K562 (cell line): ENCODE results near the gene PRCP. TPM values are rescaled to one million over a fixed set of nuclear protein-coding genes. Genes with fewer than 3 reads are reported as not detected.

Experiments
- ATAC-seq: fragments of 200-7000 bp; cut with Tn5 transposase; 3 replicates; pipeline ENCODE4 v1.9.1; 2020; ENCODE audit warnings: moderate library complexity
- BruUV-seq: library from RNA; stranded (reverse); fragments of 400-500 nt; replicated peaks from 2 replicates; lab custom pipeline; 2021; lab: Mats Ljungman, UMichigan
- CTCF ChIA-PET: fragments of 300-600 bp; formaldehyde crosslinking; extraction: SDS; loops from one replicate; lab custom pipeline; 2021; ENCODE audit warnings: low intra/inter-chr PET ratio; lab: Yijun Ruan, JAX
- POLR2A ChIA-PET: fragments of 300-600, 350-650 bp; sonication (Branson Sonifier 250); formaldehyde crosslinking; extraction: SDS; loops from one replicate; lab custom pipeline; 2021; ENCODE audit warnings: antibody characterized with exemption, inconsistent platforms; lab: Yijun Ruan, JAX
- DNase-seq, 4 experiments: peaks; one replicate each; pipeline versions ENCODE4 v3.0.0 to v3.0.0-alpha.2; 2011 to 2018; ENCODE audit warnings: low spot score in 3 of 4, mixed read lengths in 3 of 4; ENCODE audit errors: extremely low read depth in 1 of 4
- FAIRE-seq: peaks from 2 replicates; lab custom pipeline; 2011; peaks lifted over from hg19 to GRCh38; lab: Jason Lieb, UNC
- H2AFZ ChIP-seq: 2 replicates; pipeline ENCODE4 v1.6.0; 2011; ENCODE audit warnings: low read depth, low read length, control low read depth, inconsistent platforms
- H3K27ac ChIP-seq: fragments of 200-600 bp; 3 replicates; pipeline ENCODE4 v1.8.0; 2011; ENCODE audit warnings: low read depth, mild to moderate bottlenecking, control low read depth, inconsistent platforms, low read length, moderate library complexity, mixed read lengths; ENCODE audit errors: extremely low read depth
- H3K27me3 ChIP-seq, 2 experiments: fragments of 300-600 bp in 1 of 2; 2 replicates in 1 of 2; 3 replicates in 1 of 2; pipeline versions ENCODE4 v1.6.0 to v1.8.0; 2011; ENCODE audit warnings: inconsistent platforms in 2 of 2, low read length in 2 of 2, mild to moderate bottlenecking in 1 of 2, mixed read lengths in 1 of 2, moderate library complexity in 1 of 2; ENCODE audit not compliant: control insufficient read depth in 2 of 2, insufficient read depth in 2 of 2
- H3K36me3 ChIP-seq: fragments of 300-600 bp; 3 replicates; pipeline ENCODE4 v1.8.0; 2011; ENCODE audit warnings: mild to moderate bottlenecking, low read length, inconsistent platforms; ENCODE audit not compliant: control insufficient read depth, insufficient read depth
- H3K4me1 ChIP-seq, 2 experiments: fragments of 200-600 bp in 1 of 2; replicated peaks in 1 of 2; 2 replicates in 1 of 2; 3 replicates in 1 of 2; pipeline versions ENCODE4 v1.5.1 to v1.8.0; 2011; ENCODE audit warnings: inconsistent platforms in 2 of 2, low read length in 2 of 2, mild to moderate bottlenecking in 1 of 2, mixed read lengths in 1 of 2, moderate library complexity in 1 of 2; ENCODE audit not compliant: control insufficient read depth in 2 of 2, insufficient read depth in 2 of 2
- H3K4me2 ChIP-seq: 2 replicates; pipeline ENCODE4 v1.6.1; 2011; ENCODE audit warnings: low read length, control low read depth, inconsistent platforms, mixed read lengths; ENCODE audit not compliant: insufficient read depth
- H3K4me3 ChIP-seq: fragments of 200-600 bp; sonication (generic), shearing (Covaris generic); 2 replicates; pipeline ENCODE4 v1.5.1; 2016; ENCODE audit warnings: control low read depth, inconsistent platforms
- H3K79me2 ChIP-seq: fragments of 200-600 bp; 3 replicates; pipeline ENCODE4 v1.8.0; 2011; ENCODE audit warnings: low read length, inconsistent platforms; ENCODE audit not compliant: control insufficient read depth, insufficient read depth
- H3K9ac ChIP-seq, 2 experiments: 2 replicates each; pipeline versions ENCODE4 v1.6.0 to v1.6.1; 2011; ENCODE audit warnings: low read depth in 2 of 2, low read length in 2 of 2, control low read depth in 1 of 2, inconsistent platforms in 1 of 2, mild to moderate bottlenecking in 1 of 2, mixed read lengths in 1 of 2; ENCODE audit not compliant: insufficient read depth in 1 of 2
- H3K9me1 ChIP-seq: one replicate; pipeline ENCODE4 v1.6.0; 2011; ENCODE audit warnings: inconsistent platforms, mild to moderate bottlenecking, low read length, moderate library complexity; ENCODE audit not compliant: control insufficient read depth, insufficient read depth
- H3K9me3 ChIP-seq: replicated peaks from 2 replicates; pipeline ENCODE4 v1.5.1; 2011; ENCODE audit warnings: low read depth, low read length, inconsistent platforms; ENCODE audit not compliant: control insufficient read depth, insufficient read depth
- H4K20me1 ChIP-seq: replicated peaks from 2 replicates; pipeline ENCODE4 v1.6.1; 2011; ENCODE audit warnings: low read length, inconsistent platforms, mixed read lengths; ENCODE audit not compliant: control insufficient read depth, insufficient read depth
- CBFA2T2 ChIP-seq: fragments of 450-650 bp; conservative IDR thresholded peaks from 2 replicates; pipeline ENCODE4 v1.6.1; 2017; ENCODE audit warnings: mild to moderate bottlenecking
- CEBPG ChIP-seq, 3 experiments: fragments of 200-800 bp in 1 of 3; sonication (Bioruptor generic) in 1 of 3; sonication (generic) in 1 of 3; formaldehyde crosslinking in 1 of 3; IDR thresholded peaks in 2 of 3; conservative IDR thresholded peaks in 1 of 3; 2 replicates each; pipeline versions ENCODE4 v1.6.1 to v1.8.0; 2016 to 2022; ENCODE audit warnings: missing compliant biosample characterization in 2 of 3, missing genetic modification characterization in 2 of 3, mild to moderate bottlenecking in 1 of 3, missing genetic modification reagents in 1 of 3
- ESRRA ChIP-seq: fragments of 450-650 bp; IDR thresholded peaks from 2 replicates; pipeline ENCODE4 v1.6.1; 2014; ENCODE audit warnings: low read depth, mild to moderate bottlenecking, moderate library complexity, borderline replicate concordance
- MAFG ChIP-seq: fragments of 450-650 bp; conservative IDR thresholded peaks from 2 replicates; pipeline ENCODE4 v1.6.1; 2016; ENCODE audit warnings: missing genetic modification characterization, missing compliant biosample characterization
- MYC ChIP-seq, 2 experiments: fragments of 250-450 bp in 1 of 2; sonication (Bioruptor Pico) in 1 of 2; IDR thresholded peaks; 2 replicates each; pipeline versions ENCODE4 v1.5.1 to v1.6.1; 2012 to 2021; ENCODE audit warnings: low read depth in 2 of 2, borderline replicate concordance in 1 of 2, improper control_type of control experiment in 1 of 2, low read length in 1 of 2, mild to moderate bottlenecking in 1 of 2, moderate library complexity in 1 of 2
- NONO ChIP-seq, 2 experiments: fragments of 200-400 bp in 1 of 2; fragments of 450-650 bp in 1 of 2; formaldehyde crosslinking in 1 of 2; IDR thresholded peaks; 2 replicates each; pipeline ENCODE4 v1.6.1; 2017; ENCODE audit warnings: low read depth in 2 of 2, mild to moderate bottlenecking in 2 of 2, moderate library complexity in 2 of 2, low read length in 1 of 2
- NR3C1 ChIP-seq: sonication (generic); formaldehyde crosslinking; IDR thresholded peaks from 2 replicates; pipeline ENCODE4 v1.8.1; 2022; ENCODE audit warnings: missing genetic modification reagents
- PCBP1 ChIP-seq: fragments of 200-400 bp; formaldehyde crosslinking; IDR thresholded peaks from 2 replicates; pipeline ENCODE4 v1.6.1; 2018; ENCODE audit warnings: mild to moderate bottlenecking, low read depth, low read length; ENCODE audit not compliant: poor library complexity, severe bottlenecking
- RAD21 ChIP-seq, 2 experiments: fragments of 250-450 bp in 1 of 2; fragments of 450-650 bp in 1 of 2; sonication (Bioruptor Pico) in 1 of 2; formaldehyde crosslinking in 1 of 2; IDR thresholded peaks in 1 of 2; conservative IDR thresholded peaks in 1 of 2; 2 replicates each; pipeline versions ENCODE4 v1.4.0 to v1.8.0; 2020 to 2022; ENCODE audit warnings: mild to moderate bottlenecking in 2 of 2, moderate library complexity in 1 of 2
- RCOR1 ChIP-seq, 2 experiments: IDR thresholded peaks; 2 replicates each; pipeline ENCODE4 v1.6.1; 2012; ENCODE audit warnings: low read depth in 2 of 2, low read length in 2 of 2, borderline replicate concordance in 1 of 2, improper control_type of control experiment in 1 of 2
- SP1 ChIP-seq: sonication (generic); formaldehyde crosslinking; IDR thresholded peaks from 2 replicates; pipeline ENCODE4 v1.8.1; 2022; ENCODE audit warnings: mild to moderate bottlenecking, missing genetic modification reagents
- TFE3 ChIP-seq: fragments of 450-650 bp; formaldehyde crosslinking; IDR thresholded peaks from 2 replicates; pipeline ENCODE4 v1.4.0; 2020; ENCODE audit warnings: mild to moderate bottlenecking, mixed read lengths
- TOE1 ChIP-seq, 2 experiments: fragments of 450-650 bp in 1 of 2; sonication (generic) in 1 of 2; formaldehyde crosslinking in 1 of 2; IDR thresholded peaks; 2 replicates each; pipeline versions ENCODE4 v1.7.1 to v1.8.0; 2016 to 2022; ENCODE audit warnings: borderline replicate concordance in 2 of 2, mild to moderate bottlenecking in 2 of 2, antibody characterized with exemption in 1 of 2, inconsistent platforms in 1 of 2, low read depth in 1 of 2, missing genetic modification reagents in 1 of 2, moderate library complexity in 1 of 2
- USF1 ChIP-seq: sonication (generic); formaldehyde crosslinking; IDR thresholded peaks from 2 replicates; pipeline ENCODE4 v1.9.0; 2022; ENCODE audit warnings: mild to moderate bottlenecking, missing genetic modification reagents
- WGBS: fragments of 100-300 bp; shearing (Covaris generic); methylation state at CpG from one replicate; pipeline ENCODE4 v1.1.6; 2016; ENCODE audit warnings: low coverage, mixed read lengths; ENCODE audit not compliant: insufficient coverage; ENCODE audit errors: missing lambda C conversion rate; 5-methylcytosine and 5-hydroxymethylcytosine counted together
- in situ Hi-C: fragments of 300-500 bp; cut with MboI; formaldehyde crosslinking; loops from 4 replicates; pipeline ENCODE4 v1.15.0; 2018; ENCODE audit warnings: inconsistent platforms, mixed read lengths
- intact Hi-C: fragments of 100-400 bp; cut with micrococcal nuclease; formaldehyde crosslinking; loops from 2 replicates; pipeline ENCODE4 v1.14.2; 2022
- polyA plus RNA-seq, 8 experiments: library from polyadenylated mRNA; depleted of rRNA in 4 of 8; stranded (reverse) in 5 of 8; unstranded in 3 of 8; fragments of >200 nt; fragmentation: Nextera tagmentation in 2 of 8; fragmentation: Illumina TruSeq in 1 of 8; extraction: Ambion mirVana in 2 of 8; extraction: Trizol in 1 of 8; gene quantifications; 2 replicates each; pipeline versions ENCODE4 v1.2.1 to v1.2.3, GENCODE V29; 2011 to 2014; ENCODE audit warnings: inconsistent platforms in 1 of 8, missing spikeins in 1 of 8
- total RNA-seq, 7 experiments: library from RNA; depleted of rRNA in 6 of 7; stranded (reverse); fragments of >200 nt in 6 of 7; fragmentation: Illumina TruSeq in 2 of 7; extraction: Trizol in 2 of 7; gene quantifications; 2 replicates each; pipeline versions ENCODE4 v1.2.1 to v1.2.3, GENCODE V29; 2011 to 2021; ENCODE audit warnings: low replicate concordance in 1 of 7

PRCP gene
- total and polyA plus RNA-seq, 9 of the 15 experiments (the other 6 are each of a cell fraction or from before 2014, with no cell fraction given) = 9.5 to 43.1 (median 23.2) TPM

DNA sequence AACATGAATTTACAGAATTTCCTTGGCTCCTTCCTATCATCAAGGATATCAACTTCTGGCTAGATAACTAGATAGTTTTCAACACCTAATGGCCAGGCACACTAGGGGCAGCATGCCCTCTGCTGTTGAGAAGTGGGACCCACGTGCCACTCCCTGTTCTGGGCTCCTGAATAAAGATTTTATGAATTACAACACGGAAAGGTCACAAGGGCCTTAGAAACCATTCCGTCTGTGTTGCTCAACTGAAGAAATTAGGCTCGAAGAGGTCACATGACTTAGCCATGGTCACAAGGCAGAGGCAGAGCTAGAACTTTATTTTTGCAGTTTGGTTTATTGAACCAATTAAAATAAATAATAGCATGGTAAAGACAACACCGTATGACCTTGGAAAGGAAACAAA, 36.0 kb downstream of the PRCP start:
- no peaks in the 10 kb centered on the region for H3K9me1 ChIP-seq
- no peaks in the 10 kb centered on the region; the same call in 1 of the 2 replicates for H4K20me1 ChIP-seq
- 17% methylated on average over 5 of the region's 5 CpGs for WGBS
- no TSS peak for BruUV-seq
- H3K27me3 ChIP-seq = no peaks in the 10 kb centered on the region
- ATAC-seq (peak; percentile 86), FAIRE-seq (peak; percentile 26), DNase-seq (peak in 2 of 4 experiments; percentile 43 to 50)
- H3K36me3 ChIP-seq = no peaks in the 10 kb centered on the region
- ChIA-PET POLR2A (no interaction called here), CTCF (interaction anchor here (0.6 to 2.2 kb wide), 2 partner anchors 145 to 385 kb away, joined by 3 to 16 read pairs; no protein-coding TSS in a partner anchor)
- intact Hi-C loops (loop anchor here (1.0 to 5.0 kb wide), 3 partner anchors 72 to 146 kb away; no protein-coding TSS in a partner anchor), in situ Hi-C loops (loop anchor here (25.0 kb wide), 1 partner anchor 948 kb away; no protein-coding TSS in a partner anchor)
- no peak overlapping the region for H3K27ac ChIP-seq
- H3K4me3 ChIP-seq = no peak overlapping the region
- no peaks in the 10 kb centered on the region for H3K9me3 ChIP-seq
- no peaks in the 10 kb centered on the region for H3K79me2 ChIP-seq
- peaks cover 0 to 2% of the 10 kb centered on the region in 2 experiments; a peak in 2 of 5 replicates for H3K4me1 ChIP-seq
- no peak overlapping the region for H2AFZ ChIP-seq
- no peak overlapping the region for H3K9ac ChIP-seq
- no peak overlapping the region for H3K4me2 ChIP-seq
- TF ChIP-seq RAD21 (CRISPR knock-in tag; conservative IDR thresholded peaks at IDR 0.05 in 1 of 2, IDR thresholded peaks at IDR 0.05 in 1 of 2) = peak; percentile 89 to 90
- peak; percentile 76; the same call in 1 of the 2 replicates for TF ChIP-seq ESRRA
- no peak for TF ChIP-seq PCBP1
- TF ChIP-seq SP1 = 0 out of 2 replicates have a peak, but pooled peaks have one; percentile 25
- TF ChIP-seq TOE1 (IDR thresholded peaks at IDR 0.05; ENCODE audit: borderline replicate concordance) = peak; percentile 85
- no peak for TF ChIP-seq TOE1 (CRISPR knock-in tag; IDR thresholded peaks at IDR 0.05; ENCODE audit: borderline replicate concordance, low read depth)
- no peak for TF ChIP-seq CEBPG (CRISPR knock-in tag; IDR thresholded peaks at IDR 0.05)
- 0 out of 4 replicates have a peak, but pooled peaks of 1 of the 2 experiments have one; percentile 24 for TF ChIP-seq CEBPG (tag; conservative IDR thresholded peaks at IDR 0.05 in 1 of 2, IDR thresholded peaks at IDR 0.05 in 1 of 2)
- TF ChIP-seq RCOR1 (IDR thresholded peaks at IDR 0.05; ENCODE audit: borderline replicate concordance in 1 of 2, low read depth in 2 of 2, low read length in 2 of 2) = no peak
- TF ChIP-seq NR3C1 (CRISPR knock-in tag) = no peak
- TF ChIP-seq MYC (IDR thresholded peaks at IDR 0.05; ENCODE audit: low read depth, low read length) = peak; percentile 60; the same call in 1 of the 2 replicates
- TF ChIP-seq MYC (CRISPR knock-in tag; IDR thresholded peaks at IDR 0.05; ENCODE audit: borderline replicate concordance, low read depth) = no peak
- TF ChIP-seq NONO (IDR thresholded peaks at IDR 0.05; ENCODE audit: low read depth in 2 of 2, low read length in 1 of 2) = no peak
- TF ChIP-seq TFE3 = peak; percentile 95
- no peak for TF ChIP-seq MAFG (tag)
- peak; percentile 29 for TF ChIP-seq CBFA2T2
- TF ChIP-seq USF1 (CRISPR knock-in tag) = peak; percentile 48
